ENCODE measurements around the gene TEX13B.

Gene TEX13B

GRCh38 chrX:107982356-107982755 is at the start of gene TEX13B:
Gene TEX13B (minus strand): TSS chrX:107982370. CDS start chrX:107982127, 243 bp downstream.
- no peak for DNase-seq (ENCODE audit: low read depth)
- no peak within 1 kb of the TSS for H3K4me3 ChIP-seq (ENCODE audit: low read depth, low read length)
- TF ChIP-seq, protein P1, sequence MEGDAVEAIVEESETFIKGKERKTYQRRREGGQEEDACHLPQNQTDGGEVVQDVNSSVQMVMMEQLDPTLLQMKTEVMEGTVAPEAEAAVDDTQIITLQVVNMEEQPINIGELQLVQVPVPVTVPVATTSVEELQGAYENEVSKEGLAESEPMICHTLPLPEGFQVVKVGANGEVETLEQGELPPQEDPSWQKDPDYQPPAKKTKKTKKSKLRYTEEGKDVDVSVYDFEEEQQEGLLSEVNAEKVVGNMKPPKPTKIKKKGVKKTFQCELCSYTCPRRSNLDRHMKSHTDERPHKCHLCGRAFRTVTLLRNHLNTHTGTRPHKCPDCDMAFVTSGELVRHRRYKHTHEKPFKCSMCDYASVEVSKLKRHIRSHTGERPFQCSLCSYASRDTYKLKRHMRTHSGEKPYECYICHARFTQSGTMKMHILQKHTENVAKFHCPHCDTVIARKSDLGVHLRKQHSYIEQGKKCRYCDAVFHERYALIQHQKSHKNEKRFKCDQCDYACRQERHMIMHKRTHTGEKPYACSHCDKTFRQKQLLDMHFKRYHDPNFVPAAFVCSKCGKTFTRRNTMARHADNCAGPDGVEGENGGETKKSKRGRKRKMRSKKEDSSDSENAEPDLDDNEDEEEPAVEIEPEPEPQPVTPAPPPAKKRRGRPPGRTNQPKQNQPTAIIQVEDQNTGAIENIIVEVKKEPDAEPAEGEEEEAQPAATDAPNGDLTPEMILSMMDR (IDR thresholded peaks at IDR 0.05; ENCODE audit: low read depth, low read length, missing control alignments) = no peak

DNA sequence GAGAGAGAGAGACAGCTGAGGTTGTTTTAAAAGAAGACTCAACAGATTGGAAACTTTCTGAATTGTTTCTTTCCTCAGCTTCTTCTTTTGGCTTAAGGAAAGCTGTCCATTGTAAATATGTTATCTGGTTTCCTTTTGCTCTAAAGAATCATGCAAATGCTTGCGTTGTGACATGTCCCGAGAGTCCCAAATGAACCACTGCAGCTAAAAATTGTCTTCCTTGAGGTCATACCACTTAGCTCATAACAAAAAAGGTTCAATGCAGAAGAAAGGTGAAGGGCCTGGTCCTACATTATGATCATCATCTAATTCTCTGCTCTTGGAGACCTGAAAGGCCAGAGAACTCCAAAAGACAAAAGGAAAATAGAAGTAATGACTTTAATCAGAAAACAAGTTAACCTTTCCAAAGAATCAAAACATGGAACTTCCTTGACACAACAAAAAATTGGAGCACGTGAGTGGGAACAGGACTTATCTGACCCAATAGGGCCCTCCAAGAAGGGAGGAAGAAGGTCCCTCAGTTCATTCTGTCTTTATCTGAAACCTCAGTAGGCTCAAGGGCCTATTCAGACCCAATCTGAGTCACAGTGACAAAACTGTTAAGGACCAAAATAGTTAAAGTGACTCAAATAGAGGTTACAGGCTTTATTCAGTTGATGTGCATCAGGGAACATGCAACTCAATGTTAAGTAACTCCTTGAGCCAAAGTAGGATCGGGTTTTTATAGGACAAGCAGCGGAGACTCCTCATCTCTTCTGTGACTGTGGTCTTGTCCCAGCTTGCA is 48.0 kb upstream of the TEX13B start:
- DNase-seq (ENCODE audit: low read depth) = no peak
- H3K4me3 ChIP-seq (ENCODE audit: low read depth, low read length) = no peak overlapping the region
- TF ChIP-seq, protein P1 (IDR thresholded peaks at IDR 0.05; ENCODE audit: low read depth, low read length, missing control alignments) = no peak

DNA sequence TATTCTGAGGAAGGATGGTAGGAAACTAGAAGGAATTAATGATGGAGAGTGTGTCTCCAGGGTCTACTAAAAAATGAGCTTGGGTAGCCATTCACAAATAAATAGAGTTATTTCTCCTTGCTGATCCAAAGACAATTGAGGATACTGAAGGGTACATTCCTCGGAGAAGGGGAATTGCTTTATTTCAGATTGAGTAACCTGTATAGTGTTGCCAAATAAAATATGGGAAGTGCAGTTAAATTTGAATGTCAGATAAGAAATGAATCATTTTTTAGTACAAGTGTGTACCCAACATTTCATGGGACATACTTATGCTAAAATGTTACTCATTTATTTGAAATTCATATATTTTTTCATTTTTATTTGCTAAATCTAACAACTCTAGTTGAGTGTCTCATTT is 46.7 kb upstream of the TEX13B start:
- no peak overlapping the region for H3K4me3 ChIP-seq (ENCODE audit: low read depth, low read length)
- TF ChIP-seq, protein P1 (IDR thresholded peaks at IDR 0.05; ENCODE audit: low read depth, low read length, missing control alignments) = no peak
- no peak for DNase-seq (ENCODE audit: low read depth)

DNA sequence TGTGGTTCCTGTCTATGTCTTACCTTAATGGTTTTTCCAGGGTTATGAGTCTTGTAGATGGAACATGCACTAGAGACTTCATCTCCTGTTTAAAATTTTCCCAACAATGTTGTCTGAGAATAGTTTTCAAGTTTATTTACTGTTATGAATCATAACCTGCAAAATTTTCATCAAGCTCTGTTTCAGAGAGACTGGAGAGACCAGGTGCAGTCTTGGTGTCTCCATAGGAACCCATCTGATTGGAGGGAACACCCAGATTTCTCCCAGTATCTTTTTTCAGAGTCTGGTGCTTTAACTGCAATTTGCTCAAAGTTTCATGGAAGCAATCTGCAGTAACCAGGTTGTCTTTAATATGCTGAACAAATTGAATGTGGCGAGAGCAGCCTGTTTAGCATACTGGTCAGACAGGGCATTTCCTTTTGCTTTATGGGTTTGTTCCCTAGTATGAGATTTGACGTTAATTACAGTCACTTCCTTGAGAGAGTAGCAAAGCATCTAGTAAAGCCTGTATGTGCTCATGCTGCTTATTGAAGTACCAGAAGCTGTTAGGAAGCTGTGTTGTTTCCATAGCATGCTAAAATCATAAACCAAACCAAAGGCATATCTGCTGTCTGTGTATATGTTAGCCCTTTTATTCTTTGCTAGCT is 43.9 kb upstream of the TEX13B start:
- TF ChIP-seq, protein P1 (IDR thresholded peaks at IDR 0.05; ENCODE audit: low read depth, low read length, missing control alignments) = no peak
- no peak overlapping the region for H3K4me3 ChIP-seq (ENCODE audit: low read depth, low read length)
- DNase-seq (ENCODE audit: low read depth) = no peak

GRCh38 chrX:108025376-108025775 is 43.2 kb upstream of the TEX13B start:
- no peak for DNase-seq (ENCODE audit: low read depth)
- TF ChIP-seq, protein P1 (IDR thresholded peaks at IDR 0.05; ENCODE audit: low read depth, low read length, missing control alignments) = no peak
- no peak overlapping the region for H3K4me3 ChIP-seq (ENCODE audit: low read depth, low read length)

GRCh38 chrX:108022491-108023089 is 40.4 kb upstream of the TEX13B start:
- no peak for DNase-seq (ENCODE audit: low read depth)
- TF ChIP-seq, protein P1 (IDR thresholded peaks at IDR 0.05; ENCODE audit: low read depth, low read length, missing control alignments) = no peak
- no peak overlapping the region for H3K4me3 ChIP-seq (ENCODE audit: low read depth, low read length)
